ENCODE measurements around the gene LYPD6B. TPM values are rescaled to one million over a fixed set of nuclear protein-coding genes. Genes with fewer than 3 reads are reported as not detected.

Gene LYPD6B
- polyA plus RNA-seq, 1 of the 3 experiments (the other 2 are of a cell fraction): 18.2 TPM

GRCh38 chr2:149042881-149043280, 4.4 kb downstream of the LYPD6B start:
- Histone ChIP-seq H3K9me3 (peaks cover 23% of the 10 kb centered on the region), H3K79me2 (ENCODE audit: insufficient read depth) (no peaks in the 10 kb centered on the region; the same call in 1 of the 2 replicates), H3K4me3 (ENCODE audit: low read depth in 2 of 2, low read length in 1 of 2) (no peak overlapping the region), H2AFZ (ENCODE audit: low read depth) (no peak overlapping the region), H3K27me3 (ENCODE audit: insufficient read depth) (no peaks in the 10 kb centered on the region), H3K9ac (no peak overlapping the region), H3K36me3 (replicated peaks in 1 of 2; ENCODE audit: control insufficient read depth in 1 of 2, insufficient read depth in 2 of 2, low read length in 1 of 2) (no peaks in the 10 kb centered on the region), H3K4me1 (ENCODE audit: control insufficient read depth in 1 of 2, insufficient read depth in 2 of 2, low read depth in 1 of 2, low read length in 1 of 2) (peaks cover 0 to 7% of the 10 kb centered on the region in 2 experiments; a peak in 1 of 4 replicates), H3K9me2 (no peaks in the 10 kb centered on the region), H3K4me2 (no peak overlapping the region), H4K20me1 (ENCODE audit: insufficient read depth) (no peaks in the 10 kb centered on the region), H3F3A (replicated peaks; ENCODE audit: insufficient read depth) (no peaks in the 10 kb centered on the region), H3K27ac (ENCODE audit: low read depth in 2 of 2, low read length in 1 of 2) (no peak overlapping the region)
- ChIA-PET CTCF (interaction anchor here (0.6 kb wide), 1 partner anchor 26 kb away, joined by 3 read pairs; no protein-coding TSS in a partner anchor), POLR2A (no interaction called here)
- no peak for TF ChIP-seq USF1 (IDR thresholded peaks at IDR 0.05; ENCODE audit: borderline replicate concordance, low read depth)
- TF ChIP-seq TCF12 (IDR thresholded peaks at IDR 0.05): no peak
- no peak for TF ChIP-seq SIN3A (IDR thresholded peaks at IDR 0.05; ENCODE audit: borderline replicate concordance, low read depth, low read length)
- TF ChIP-seq MEF2A (IDR thresholded peaks at IDR 0.05; ENCODE audit: borderline replicate concordance, low read depth): no peak
- no peak for DNase-seq
- whole genome bisulfite sequencing (ENCODE audit: low lambda C conversion rate): 77% methylated on average over 1 of the region's 1 CpG

DNA sequence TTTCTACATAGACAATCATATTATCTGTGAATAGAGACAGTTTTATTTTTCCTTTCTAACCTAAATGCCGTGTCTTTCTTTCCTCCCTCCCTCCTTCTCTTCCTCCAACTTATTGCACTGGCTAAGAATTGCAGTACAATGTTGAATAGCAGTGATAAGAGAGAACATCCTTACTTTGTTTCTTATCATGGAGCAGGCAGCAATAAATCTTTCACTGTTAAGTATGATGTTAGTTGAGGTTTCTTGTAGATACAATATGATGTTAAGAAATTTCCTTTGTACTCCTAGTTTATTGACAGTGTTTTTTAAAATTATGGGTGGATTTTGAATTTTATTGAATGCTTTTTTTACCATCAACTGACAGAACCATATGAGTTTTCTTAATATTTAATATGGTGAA, 6.0 kb downstream of the LYPD6B start:
- Histone ChIP-seq H3K27me3 (ENCODE audit: insufficient read depth) (no peaks in the 10 kb centered on the region), H3K9ac (no peak overlapping the region), H3K9me3 (peaks cover 23% of the 10 kb centered on the region), H3F3A (replicated peaks; ENCODE audit: insufficient read depth) (no peaks in the 10 kb centered on the region), H3K9me2 (no peaks in the 10 kb centered on the region), H3K4me3 (ENCODE audit: low read depth in 2 of 2, low read length in 1 of 2) (no peak overlapping the region), H2AFZ (ENCODE audit: low read depth) (no peak overlapping the region), H4K20me1 (ENCODE audit: insufficient read depth) (no peaks in the 10 kb centered on the region), H3K4me2 (no peak overlapping the region), H3K27ac (ENCODE audit: low read depth in 2 of 2, low read length in 1 of 2) (no peak overlapping the region), H3K4me1 (ENCODE audit: control insufficient read depth in 1 of 2, insufficient read depth in 2 of 2, low read depth in 1 of 2, low read length in 1 of 2) (no peaks in the 10 kb centered on the region), H3K79me2 (ENCODE audit: insufficient read depth) (no peaks in the 10 kb centered on the region), H3K36me3 (replicated peaks in 1 of 2; ENCODE audit: control insufficient read depth in 1 of 2, insufficient read depth in 2 of 2, low read length in 1 of 2) (no peaks in the 10 kb centered on the region)
- 58% methylated on average over 1 of the region's 1 CpG for WGBS (ENCODE audit: low lambda C conversion rate)
- TF ChIP-seq EZH2phosphoT487 (IDR thresholded peaks at IDR 0.05; ENCODE audit: borderline replicate concordance, low read depth): no peak
- TF ChIP-seq RFX5 (IDR thresholded peaks at IDR 0.05; ENCODE audit: low read length): no peak
- TF ChIP-seq FOXM1 (IDR thresholded peaks at IDR 0.05; ENCODE audit: low read depth): no peak
- no peak for TF ChIP-seq RXRA (IDR thresholded peaks at IDR 0.05; ENCODE audit: borderline replicate concordance, low read depth)
- TF ChIP-seq EP300 (IDR thresholded peaks at IDR 0.05; ENCODE audit: borderline replicate concordance in 1 of 2, low read depth in 1 of 2, low read length in 1 of 2): no peak
- no peak for TF ChIP-seq TCF12 (IDR thresholded peaks at IDR 0.05)
- TF ChIP-seq MXI1 (IDR thresholded peaks at IDR 0.05; ENCODE audit: low read depth, low read length): no peak
- TF ChIP-seq YY1 (IDR thresholded peaks at IDR 0.05; ENCODE audit: low read depth): no peak
- no peak for TF ChIP-seq REST (IDR thresholded peaks at IDR 0.05; ENCODE audit: low read depth, low read length)
- no peak for TF ChIP-seq ELF1 (IDR thresholded peaks at IDR 0.05)
- no peak for TF ChIP-seq NFIC (IDR thresholded peaks at IDR 0.05; ENCODE audit: borderline replicate concordance)
- no peak for TF ChIP-seq ZBTB33 (IDR thresholded peaks at IDR 0.05; ENCODE audit: borderline replicate concordance, low read depth)
- TF ChIP-seq, protein P1, sequence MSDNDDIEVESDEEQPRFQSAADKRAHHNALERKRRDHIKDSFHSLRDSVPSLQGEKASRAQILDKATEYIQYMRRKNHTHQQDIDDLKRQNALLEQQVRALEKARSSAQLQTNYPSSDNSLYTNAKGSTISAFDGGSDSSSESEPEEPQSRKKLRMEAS (IDR thresholded peaks at IDR 0.05; ENCODE audit: low read depth): no peak
- DNase-seq: no peak
- ChIA-PET CTCF (no interaction called here), POLR2A (no interaction called here)

All from SK-N-SH (cell line).